GM19043 (cell line): ENCODE data around the gene SLC5A2.
A peak's percentile ranks its signal among the peaks of the same experiment; 100 is the strongest.
"Not testable (repeated sequence)": the region's sequence is repeated elsewhere in the genome, so short reads cannot be mapped to it uniquely, and the experiment has no call there.

Experiments
- ATAC-seq: cut with Tn5 transposase; IDR thresholded peaks from one replicate; pipeline ENCODE4 v1.9.1; 2021; ENCODE audit warnings: low read depth; ENCODE audit not compliant: unreplicated experiment

Gene SLC5A2

GRCh38 chr16:31483081-31483480 is at the start of gene SLC5A2:
Gene SLC5A2, plus strand, starts transcription at chr16:31483123. Its CDS starts 14 bp downstream, at chr16:31483137.
- no peak for ATAC-seq

- no peak for ATAC-seq
These were observed 47.3 kb upstream of the SLC5A2 start for GRCh38 chr16:31435341-31436220.

- ATAC-seq, result no peak
These were observed 46.5 kb upstream of the SLC5A2 start for GRCh38 chr16:31436221-31437045.

GRCh38 chr16:31438414-31438813 is 44.5 kb upstream of the SLC5A2 start:
- ATAC-seq, result no peak

- not testable (repeated sequence) for ATAC-seq
These were observed 43.9 kb upstream of the SLC5A2 start for GRCh38 chr16:31439023-31439422.

GRCh38 chr16:31439519-31439918 is 43.4 kb upstream of the SLC5A2 start:
- no peak for ATAC-seq

- no peak for ATAC-seq
These were observed 42.3 kb upstream of the SLC5A2 start for GRCh38 chr16:31440516-31441184.

GRCh38 chr16:31441956-31442355 is 41.0 kb upstream of the SLC5A2 start:
- ATAC-seq, result no peak

- not testable (repeated sequence) for ATAC-seq
These were observed 37.0 kb upstream of the SLC5A2 start for GRCh38 chr16:31445931-31446330.

GRCh38 chr16:31451201-31451600 is 31.7 kb upstream of the SLC5A2 start:
- no peak for ATAC-seq

- no peak for ATAC-seq
These were observed 31.1 kb upstream of the SLC5A2 start for GRCh38 chr16:31451681-31452351.

GRCh38 chr16:31452631-31453106 is 30.3 kb upstream of the SLC5A2 start:
- no peak for ATAC-seq

GRCh38 chr16:31453255-31454204 is 29.4 kb upstream of the SLC5A2 start:
- no peak for ATAC-seq

- no peak for ATAC-seq
These were observed 27.2 kb upstream of the SLC5A2 start for GRCh38 chr16:31455601-31456314.

GRCh38 chr16:31456988-31457360 is 25.9 kb upstream of the SLC5A2 start:
- no peak for ATAC-seq

GRCh38 chr16:31458073-31458843 is 24.7 kb upstream of the SLC5A2 start:
- ATAC-seq, result no peak

- ATAC-seq, result peak; percentile 61
These were observed 23.9 kb upstream of the SLC5A2 start, which contains the start of gene ARMC5 for GRCh38 chr16:31458844-31459686. Gene ARMC5, plus strand, starts transcription at chr16:31459501. Its CDS starts 24 bp downstream, at chr16:31459525.
